A549 (cell line): ENCODE data around the gene MST1. TPM values are rescaled to one million over a fixed set of nuclear protein-coding genes. Genes with fewer than 3 reads are reported as not detected.

Experiments used
- ATAC-seq, 2 experiments: fragments of 200-7000 bp in 1 of 2; fragments of >200 bp in 1 of 2; cut with Nextera tagmentation in 1 of 2; cut with Tn5 transposase in 1 of 2; 3 replicates each; pipeline versions ENCODE4 v1.8.0 to v1.9.1; 2018 to 2020; ENCODE audit warnings: mild to moderate bottlenecking in 1 of 2, moderate library complexity in 1 of 2
- CTCF ChIA-PET: fragments of 300-600 bp; sonication (Branson Sonifier 250); formaldehyde crosslinking; extraction: SDS; loops from one replicate; lab custom pipeline; 2021; ENCODE audit warnings: antibody characterized with exemption, inconsistent platforms; lab: Yijun Ruan, JAX
- POLR2A ChIA-PET: fragments of 350-600 bp; formaldehyde crosslinking; extraction: SDS; loops from one replicate; lab custom pipeline; 2021; ENCODE audit warnings: antibody characterized with exemption, inconsistent platforms; lab: Yijun Ruan, JAX
- DNase-seq, 2 experiments: peaks; one replicate each; pipeline versions ENCODE4 v3.0.0 to v3.0.0-alpha.2; 2011 to 2016; ENCODE audit warnings: low read depth in 1 of 2, low spot score in 1 of 2
- FAIRE-seq: peaks from 2 replicates; lab custom pipeline; 2011; peaks lifted over from hg19 to GRCh38; lab: Jason Lieb, UNC
- H3K27ac ChIP-seq, 2 experiments: fragments of >200 bp; sonication (Bioruptor Twin); formaldehyde crosslinking; 3 replicates each; pipeline ENCODE4 v1.5.1; 2016 to 2017
- H3K4me1 ChIP-seq: fragments of >200 bp; sonication (Bioruptor Twin); formaldehyde crosslinking; 3 replicates; pipeline ENCODE4 v1.6.1; 2016
- H3K4me2 ChIP-seq: fragments of >200 bp; sonication (Bioruptor Twin); formaldehyde crosslinking; 3 replicates; pipeline ENCODE4 v1.6.1; 2016
- H3K4me3 ChIP-seq: fragments of >200 bp; sonication (Bioruptor Twin); formaldehyde crosslinking; 3 replicates; pipeline ENCODE4 v1.5.1; 2016
- H3K9me3 ChIP-seq: fragments of >200 bp; sonication (Bioruptor Twin); formaldehyde crosslinking; 3 replicates; pipeline ENCODE4 v1.6.1; 2016
- BHLHE40 ChIP-seq: IDR thresholded peaks from 2 replicates; pipeline ENCODE4 v1.6.1; 2012; ENCODE audit warnings: low read depth, low read length, inconsistent platforms
- CBX2 ChIP-seq: fragments of 200-600 bp; sonication (generic); IDR thresholded peaks from 2 replicates; pipeline ENCODE4 v1.6.1; 2016; ENCODE audit warnings: low read depth, mild to moderate bottlenecking, borderline replicate concordance
- CBX8 ChIP-seq: fragments of 200-600 bp; sonication (generic); IDR thresholded peaks from 2 replicates; pipeline ENCODE4 v1.6.1; 2016
- CHD2 ChIP-seq: fragments of 150-350 bp; IDR thresholded peaks from 2 replicates; pipeline ENCODE4 v1.6.1; 2014; ENCODE audit warnings: low read length; ENCODE audit not compliant: partially characterized antibody
- CHD4 ChIP-seq: fragments of 200-600 bp; sonication (generic); IDR thresholded peaks from 2 replicates; pipeline ENCODE4 v1.6.1; 2016; ENCODE audit warnings: antibody characterized with exemption, mild to moderate bottlenecking, borderline replicate concordance
- EHF ChIP-seq: fragments of 250-450 bp; sonication (Bioruptor Pico); IDR thresholded peaks from 2 replicates; pipeline ENCODE4 v1.5.0; 2020; ENCODE audit warnings: mild to moderate bottlenecking
- EP300 ChIP-seq, 2 experiments: fragments of >200 bp; sonication (Bioruptor Twin); formaldehyde crosslinking; IDR thresholded peaks; 2 replicates in 1 of 2; 3 replicates in 1 of 2; pipeline ENCODE4 v1.6.1; 2016 to 2017
- FOSL2 ChIP-seq, 2 experiments: fragments of 450-650 bp in 1 of 2; fragments of >200 bp in 1 of 2; sonication (Bioruptor Twin) in 1 of 2; formaldehyde crosslinking; IDR thresholded peaks; 2 replicates each; pipeline versions ENCODE4 v1.5.0 to v1.6.1; 2016 to 2020; ENCODE audit warnings: mild to moderate bottlenecking in 1 of 2, moderate library complexity in 1 of 2
- GATA3 ChIP-seq: IDR thresholded peaks from 2 replicates; pipeline ENCODE4 v1.6.1; 2012; ENCODE audit warnings: borderline replicate concordance
- HDAC2 ChIP-seq: fragments of 200-600 bp; sonication (generic); IDR thresholded peaks from 2 replicates; pipeline ENCODE4 v1.6.1; 2016
- HOXA7 ChIP-seq: fragments of 250-450 bp; sonication (Bioruptor Pico); IDR thresholded peaks from 2 replicates; pipeline ENCODE4 v1.5.0; 2020; ENCODE audit warnings: mild to moderate bottlenecking, moderate library complexity
- HOXB13 ChIP-seq: fragments of 250-450 bp; sonication (Bioruptor Pico); IDR thresholded peaks from 2 replicates; pipeline ENCODE4 v1.5.0; 2020; ENCODE audit warnings: low read depth, mild to moderate bottlenecking, moderate library complexity
- JUNB ChIP-seq: fragments of >200 bp; sonication (Bioruptor Twin); formaldehyde crosslinking; IDR thresholded peaks from 2 replicates; pipeline ENCODE4 v1.6.1; 2016
- MAFK ChIP-seq: fragments of 450-650 bp; IDR thresholded peaks from 2 replicates; pipeline ENCODE4 v1.6.1; 2014; ENCODE audit not compliant: partially characterized antibody
- NR3C1 ChIP-seq: fragments of >200 bp; sonication (Bioruptor Twin); formaldehyde crosslinking; IDR thresholded peaks from 3 replicates; pipeline ENCODE4 v1.6.1; 2017
- PHF8 ChIP-seq: fragments of 200-600 bp; sonication (generic); IDR thresholded peaks from 2 replicates; pipeline ENCODE4 v1.6.1; 2016; ENCODE audit warnings: low read depth, mild to moderate bottlenecking, antibody characterized with exemption, moderate library complexity, borderline replicate concordance
- RAD21 ChIP-seq, 2 experiments: fragments of >200 bp in 1 of 2; sonication (Bioruptor Twin) in 1 of 2; formaldehyde crosslinking in 1 of 2; IDR thresholded peaks in 1 of 2; conservative IDR thresholded peaks in 1 of 2; 2 replicates in 1 of 2; 3 replicates in 1 of 2; pipeline ENCODE4 v1.6.1; 2012 to 2018; ENCODE audit warnings: inconsistent platforms in 1 of 2
- TFCP2L1 ChIP-seq: fragments of 250-450 bp; sonication (Bioruptor Pico); IDR thresholded peaks from 2 replicates; pipeline ENCODE4 v1.5.0; 2021; ENCODE audit warnings: mild to moderate bottlenecking
- ZC3H11A ChIP-seq: fragments of 450-650 bp; IDR thresholded peaks from 2 replicates; pipeline ENCODE4 v1.6.1; 2014; ENCODE audit warnings: antibody characterized with exemption, mild to moderate bottlenecking
- ZNF302 ChIP-seq: fragments of 250-450 bp; sonication (Bioruptor Pico); IDR thresholded peaks from 2 replicates; pipeline ENCODE4 v1.9.0; 2021; ENCODE audit warnings: inconsistent platforms, mild to moderate bottlenecking, moderate library complexity
- WGBS: methylation state at CpG from one replicate; pipeline ENCODE4 v1.1.6; 2017; ENCODE audit errors: missing lambda C conversion rate; 5-methylcytosine and 5-hydroxymethylcytosine counted together
- polyA plus RNA-seq, 4 experiments: library from polyadenylated mRNA; depleted of rRNA in 3 of 4; stranded (reverse); fragments of >200 nt; fragmentation: RNase III in 1 of 4; extraction: RNeasy Plus Mini Kit Qiagen cat#74134 plus additional on column Dnase treatment in 1 of 4; gene quantifications; 2 replicates in 3 of 4; 3 replicates in 1 of 4; pipeline ENCODE4 v1.2.3, GENCODE V29; 2011 to 2017
- TF ChIP-seq, protein P1 (sequence below): fragments of 450-650 bp; IDR thresholded peaks from 2 replicates; pipeline ENCODE4 v1.6.1; 2014; ENCODE audit warnings: antibody characterized with exemption
- TF ChIP-seq, protein P2 (sequence below): fragments of 200-600 bp; sonication (generic); IDR thresholded peaks from 2 replicates; pipeline ENCODE4 v1.6.1; 2016; ENCODE audit warnings: antibody characterized with exemption, mild to moderate bottlenecking, moderate library complexity
- TF ChIP-seq, protein P3 (sequence below): IDR thresholded peaks from 2 replicates; pipeline ENCODE4 v1.6.1; 2012
- TF ChIP-seq, protein P4 (sequence below): fragments of 250-450 bp; sonication (Bioruptor Pico); IDR thresholded peaks from 2 replicates; pipeline ENCODE4 v1.5.0; 2021; ENCODE audit warnings: mild to moderate bottlenecking, moderate library complexity, borderline replicate concordance
- TF ChIP-seq, protein P5 (sequence below): IDR thresholded peaks from 2 replicates; pipeline ENCODE4 v1.6.1; 2012
- TF ChIP-seq, protein P6 (sequence below): fragments of >200 bp; sonication (Bioruptor Twin); formaldehyde crosslinking; IDR thresholded peaks from 2 replicates; pipeline ENCODE4 v1.6.1; 2016

Gene MST1
- polyA plus RNA-seq, 2 of the 4 experiments (the other 2 are of a cell fraction): 3.6 to 4.9 TPM

DNA sequence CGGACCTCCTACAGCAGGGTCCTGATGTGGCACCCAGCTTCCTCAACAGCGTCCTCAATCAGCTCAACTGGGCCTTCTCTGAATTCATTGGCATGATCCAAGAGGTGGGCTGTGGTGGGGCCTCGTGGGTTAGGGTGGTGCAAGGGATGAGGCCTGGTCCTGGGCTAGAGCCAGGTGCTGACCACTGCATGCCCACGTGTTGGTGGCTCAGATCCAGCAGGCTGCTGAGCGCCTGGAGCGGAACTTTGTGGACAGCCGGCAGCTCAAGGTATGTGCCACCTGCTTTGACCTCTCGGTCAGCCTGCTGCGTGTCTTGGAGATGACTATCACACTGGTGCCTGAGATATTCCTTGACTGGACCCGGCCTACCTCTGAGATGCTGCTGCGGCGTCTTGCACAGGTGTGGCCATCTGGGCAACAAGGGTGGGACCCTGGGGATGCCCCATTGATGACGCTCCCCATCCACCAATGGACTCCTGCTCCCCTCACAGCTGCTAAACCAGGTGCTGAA lies 26.4 kb upstream of the MST1 start (continued):
- TF ChIP-seq ZC3H11A (no peak), BHLHE40 (no peak), EHF (CRISPR knock-in tag) (no peak), MAFK (no peak), RAD21 (conservative IDR thresholded peaks at IDR 0.05 in 1 of 2, IDR thresholded peaks at IDR 0.05 in 1 of 2) (no peak), GATA3 (no peak), CHD2 (no peak), EP300 (IDR thresholded peaks at IDR 0.05) (no peak)
- TF ChIP-seq, protein P1, sequence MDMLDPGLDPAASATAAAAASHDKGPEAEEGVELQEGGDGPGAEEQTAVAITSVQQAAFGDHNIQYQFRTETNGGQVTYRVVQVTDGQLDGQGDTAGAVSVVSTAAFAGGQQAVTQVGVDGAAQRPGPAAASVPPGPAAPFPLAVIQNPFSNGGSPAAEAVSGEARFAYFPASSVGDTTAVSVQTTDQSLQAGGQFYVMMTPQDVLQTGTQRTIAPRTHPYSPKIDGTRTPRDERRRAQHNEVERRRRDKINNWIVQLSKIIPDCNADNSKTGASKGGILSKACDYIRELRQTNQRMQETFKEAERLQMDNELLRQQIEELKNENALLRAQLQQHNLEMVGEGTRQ: no peak
- TF ChIP-seq, all 56 proteins: peak for 0

DNA sequence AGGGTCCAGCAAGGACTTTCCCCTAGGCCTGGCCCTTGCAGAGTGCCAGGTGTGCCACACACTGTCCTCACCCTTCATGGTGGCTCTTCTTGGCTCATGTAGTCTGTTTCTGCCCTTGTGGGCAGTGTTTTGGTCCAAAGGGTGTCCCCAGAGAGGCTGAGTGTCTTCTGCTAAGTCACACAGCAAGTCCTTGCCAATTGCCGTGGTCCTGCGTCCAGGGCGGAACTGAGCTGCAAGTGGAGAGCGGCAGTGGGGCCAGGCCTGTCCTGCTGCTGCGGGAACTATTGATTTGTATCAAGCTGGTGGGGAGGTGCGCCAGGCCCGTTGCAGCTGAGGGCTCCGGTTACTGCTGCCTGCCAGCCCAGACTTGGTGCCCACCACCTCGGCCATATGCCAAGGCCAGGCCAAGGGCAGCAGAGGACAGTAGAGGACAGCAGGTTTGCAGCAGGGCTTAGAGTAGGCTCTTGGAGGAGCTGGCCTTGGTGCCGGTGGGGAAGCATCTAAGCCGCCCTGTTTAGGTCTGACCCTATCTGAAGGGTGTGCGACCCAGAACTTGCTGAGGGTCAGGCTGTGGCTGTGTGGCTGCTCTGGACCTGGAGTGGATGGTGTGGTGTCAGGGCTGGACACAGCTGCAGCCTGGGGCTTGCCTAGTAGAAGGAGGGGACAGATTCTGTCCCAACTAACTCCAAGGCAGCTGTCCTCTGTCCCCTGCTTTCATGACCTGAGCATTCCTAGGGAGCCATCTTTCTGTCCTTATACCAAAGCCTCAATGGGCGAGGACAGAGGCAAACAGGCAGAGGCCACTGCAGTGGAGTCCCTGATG lies 25.7 kb upstream of the MST1 start:
- no peaks in the 10 kb centered on the region for H3K9me3 ChIP-seq
- no peak overlapping the region for H3K27ac ChIP-seq
- no peak for FAIRE-seq
- H3K4me1 ChIP-seq: no peaks in the 10 kb centered on the region
- TF ChIP-seq CBX2: no peak
- no peak for TF ChIP-seq HDAC2
- no peak for TF ChIP-seq FOSL2 (IDR thresholded peaks at IDR 0.05)
- TF ChIP-seq FOSL2 (CRISPR knock-in tag; IDR thresholded peaks at IDR 0.05): no peak
- no peak for TF ChIP-seq PHF8
- no peak for TF ChIP-seq CBX8
- TF ChIP-seq CHD4: no peak
- CTCF ChIA-PET: interaction anchor here (0.9 to 1.8 kb wide), 3 partner anchors 11 to 124 kb away, joined by 3 to 7 read pairs (median 5); no protein-coding TSS in a partner anchor
- POLR2A ChIA-PET: no interaction called here
- no peak for DNase-seq
- no peak overlapping the region for H3K4me3 ChIP-seq
- WGBS: 100% methylated on average over 1 of the region's 13 CpGs
- H3K4me2 ChIP-seq: no peak overlapping the region
- no peak for ATAC-seq

DNA sequence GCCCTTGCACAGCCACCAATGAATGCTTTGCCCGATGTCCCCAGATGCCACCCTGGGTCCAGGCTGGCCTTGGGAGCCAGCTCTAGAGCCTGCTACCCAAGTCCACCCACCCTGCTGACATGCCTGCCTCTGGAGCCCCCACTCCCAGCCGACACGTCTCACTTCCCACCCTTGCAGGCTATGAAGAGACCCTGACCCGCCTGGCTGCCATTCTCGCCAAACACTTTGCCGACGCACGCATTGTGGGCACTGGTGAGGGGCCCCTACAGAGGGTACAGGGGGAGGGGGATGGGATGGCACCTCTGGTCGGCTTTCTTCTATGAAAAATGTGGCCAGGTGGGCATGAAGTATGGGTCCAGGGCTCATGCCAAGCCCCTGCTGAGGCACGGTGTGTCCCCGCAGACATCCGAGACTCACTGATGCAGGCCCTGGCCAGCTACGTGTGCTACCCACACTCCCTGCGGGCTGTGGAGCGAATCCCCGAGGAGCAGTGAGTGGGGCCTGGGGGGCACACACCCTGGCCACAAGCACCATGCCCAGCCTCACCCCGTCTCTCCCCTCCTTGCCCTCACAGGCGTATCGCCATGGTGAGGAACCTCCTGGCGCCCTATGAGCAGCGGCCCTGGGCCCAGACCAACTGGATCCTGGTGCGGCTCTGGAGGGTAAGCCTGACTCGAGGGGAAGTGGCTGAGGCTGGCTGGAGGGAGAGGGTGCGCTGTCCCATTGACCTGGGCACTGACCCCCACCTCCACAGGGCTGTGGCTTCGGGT lies 24.2 kb upstream of the MST1 start:
- DNase-seq (no peak), FAIRE-seq (no peak), ATAC-seq (no peak)
- Histone ChIP-seq H3K27ac (no peak overlapping the region), H3K4me2 (no peak overlapping the region), H3K4me3 (no peak overlapping the region), H3K9me3 (no peaks in the 10 kb centered on the region), H3K4me1 (no peaks in the 10 kb centered on the region)
- POLR2A ChIA-PET: no interaction called here
- WGBS: 89% methylated on average over 8 of the region's 25 CpGs
- CTCF ChIA-PET: interaction anchor here (1.3 to 2.1 kb wide), 3 partner anchors 10 to 126 kb away, joined by 5 to 7 read pairs (median 5); partner anchors contain the start of gene GMPPB
- TF ChIP-seq, protein P2, sequence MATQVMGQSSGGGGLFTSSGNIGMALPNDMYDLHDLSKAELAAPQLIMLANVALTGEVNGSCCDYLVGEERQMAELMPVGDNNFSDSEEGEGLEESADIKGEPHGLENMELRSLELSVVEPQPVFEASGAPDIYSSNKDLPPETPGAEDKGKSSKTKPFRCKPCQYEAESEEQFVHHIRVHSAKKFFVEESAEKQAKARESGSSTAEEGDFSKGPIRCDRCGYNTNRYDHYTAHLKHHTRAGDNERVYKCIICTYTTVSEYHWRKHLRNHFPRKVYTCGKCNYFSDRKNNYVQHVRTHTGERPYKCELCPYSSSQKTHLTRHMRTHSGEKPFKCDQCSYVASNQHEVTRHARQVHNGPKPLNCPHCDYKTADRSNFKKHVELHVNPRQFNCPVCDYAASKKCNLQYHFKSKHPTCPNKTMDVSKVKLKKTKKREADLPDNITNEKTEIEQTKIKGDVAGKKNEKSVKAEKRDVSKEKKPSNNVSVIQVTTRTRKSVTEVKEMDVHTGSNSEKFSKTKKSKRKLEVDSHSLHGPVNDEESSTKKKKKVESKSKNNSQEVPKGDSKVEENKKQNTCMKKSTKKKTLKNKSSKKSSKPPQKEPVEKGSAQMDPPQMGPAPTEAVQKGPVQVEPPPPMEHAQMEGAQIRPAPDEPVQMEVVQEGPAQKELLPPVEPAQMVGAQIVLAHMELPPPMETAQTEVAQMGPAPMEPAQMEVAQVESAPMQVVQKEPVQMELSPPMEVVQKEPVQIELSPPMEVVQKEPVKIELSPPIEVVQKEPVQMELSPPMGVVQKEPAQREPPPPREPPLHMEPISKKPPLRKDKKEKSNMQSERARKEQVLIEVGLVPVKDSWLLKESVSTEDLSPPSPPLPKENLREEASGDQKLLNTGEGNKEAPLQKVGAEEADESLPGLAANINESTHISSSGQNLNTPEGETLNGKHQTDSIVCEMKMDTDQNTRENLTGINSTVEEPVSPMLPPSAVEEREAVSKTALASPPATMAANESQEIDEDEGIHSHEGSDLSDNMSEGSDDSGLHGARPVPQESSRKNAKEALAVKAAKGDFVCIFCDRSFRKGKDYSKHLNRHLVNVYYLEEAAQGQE: no peak
- TF ChIP-seq JUNB (no peak), HOXA7 (no peak), CHD4 (no peak), NR3C1 (no peak), ZNF302 (CRISPR knock-in tag) (no peak), TFCP2L1 (CRISPR knock-in tag) (no peak), HOXB13 (no peak), EP300 (IDR thresholded peaks at IDR 0.05) (no peak)
- TF ChIP-seq, protein P3, sequence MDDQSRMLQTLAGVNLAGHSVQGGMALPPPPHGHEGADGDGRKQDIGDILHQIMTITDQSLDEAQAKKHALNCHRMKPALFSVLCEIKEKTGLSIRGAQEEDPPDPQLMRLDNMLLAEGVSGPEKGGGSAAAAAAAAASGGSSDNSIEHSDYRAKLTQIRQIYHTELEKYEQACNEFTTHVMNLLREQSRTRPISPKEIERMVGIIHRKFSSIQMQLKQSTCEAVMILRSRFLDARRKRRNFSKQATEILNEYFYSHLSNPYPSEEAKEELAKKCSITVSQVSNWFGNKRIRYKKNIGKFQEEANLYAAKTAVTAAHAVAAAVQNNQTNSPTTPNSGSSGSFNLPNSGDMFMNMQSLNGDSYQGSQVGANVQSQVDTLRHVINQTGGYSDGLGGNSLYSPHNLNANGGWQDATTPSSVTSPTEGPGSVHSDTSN: no peak
- TF ChIP-seq, protein P4, sequence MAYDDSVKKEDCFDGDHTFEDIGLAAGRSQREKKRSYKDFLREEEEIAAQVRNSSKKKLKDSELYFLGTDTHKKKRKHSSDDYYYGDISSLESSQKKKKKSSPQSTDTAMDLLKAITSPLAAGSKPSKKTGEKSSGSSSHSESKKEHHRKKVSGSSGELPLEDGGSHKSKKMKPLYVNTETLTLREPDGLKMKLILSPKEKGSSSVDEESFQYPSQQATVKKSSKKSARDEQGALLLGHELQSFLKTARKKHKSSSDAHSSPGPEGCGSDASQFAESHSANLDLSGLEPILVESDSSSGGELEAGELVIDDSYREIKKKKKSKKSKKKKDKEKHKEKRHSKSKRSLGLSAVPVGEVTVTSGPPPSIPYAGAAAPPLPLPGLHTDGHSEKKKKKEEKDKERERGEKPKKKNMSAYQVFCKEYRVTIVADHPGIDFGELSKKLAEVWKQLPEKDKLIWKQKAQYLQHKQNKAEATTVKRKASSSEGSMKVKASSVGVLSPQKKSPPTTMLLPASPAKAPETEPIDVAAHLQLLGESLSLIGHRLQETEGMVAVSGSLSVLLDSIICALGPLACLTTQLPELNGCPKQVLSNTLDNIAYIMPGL (CRISPR knock-in tag): no peak
- TF ChIP-seq, protein P5, sequence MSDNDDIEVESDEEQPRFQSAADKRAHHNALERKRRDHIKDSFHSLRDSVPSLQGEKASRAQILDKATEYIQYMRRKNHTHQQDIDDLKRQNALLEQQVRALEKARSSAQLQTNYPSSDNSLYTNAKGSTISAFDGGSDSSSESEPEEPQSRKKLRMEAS: no peak
- TF ChIP-seq, protein P6, sequence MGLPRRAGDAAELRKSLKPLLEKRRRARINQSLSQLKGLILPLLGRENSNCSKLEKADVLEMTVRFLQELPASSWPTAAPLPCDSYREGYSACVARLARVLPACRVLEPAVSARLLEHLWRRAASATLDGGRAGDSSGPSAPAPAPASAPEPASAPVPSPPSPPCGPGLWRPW: no peak
